Mesothelial cell of epicardium (in vitro differentiated cells): ENCODE data around the gene DZANK1. TPM values are rescaled to one million over a fixed set of nuclear protein-coding genes. Genes with fewer than 3 reads are reported as not detected.
A peak's percentile ranks its signal among the peaks of the same experiment; 100 is the strongest.
"Not testable (repeated sequence)": the region's sequence is repeated elsewhere in the genome, so short reads cannot be mapped to it uniquely, and the experiment has no call there.

Experiments
- DNase-seq, 2 experiments: peaks; one replicate each; pipeline ENCODE4 v3.0.0; 2021; ENCODE audit warnings: low spot score in 2 of 2; ENCODE audit not compliant: unreplicated experiment in 2 of 2
- H3K27ac Mint-ChIP-seq: 2 replicates; pipeline ENCODE4 v1.8.0; 2021; ENCODE audit warnings: mixed read lengths
- H3K27me3 Mint-ChIP-seq: 2 replicates; pipeline ENCODE4 v1.8.0; 2021; ENCODE audit warnings: low read depth, mixed read lengths
- H3K36me3 Mint-ChIP-seq: 2 replicates; pipeline ENCODE4 v1.8.0; 2021; ENCODE audit warnings: mixed read lengths
- H3K4me1 Mint-ChIP-seq: 2 replicates; pipeline ENCODE4 v1.8.0; 2021; ENCODE audit warnings: mixed read lengths
- H3K4me3 Mint-ChIP-seq: 2 replicates; pipeline ENCODE4 v1.8.0; 2021; ENCODE audit warnings: mild to moderate bottlenecking, moderate library complexity, mixed read lengths
- H3K9me3 Mint-ChIP-seq: 2 replicates; pipeline ENCODE4 v1.8.0; 2021; ENCODE audit warnings: mixed read lengths
- total RNA-seq: library from RNA; stranded (reverse); gene quantifications from 3 replicates; pipeline ENCODE4 v1.2.1, GENCODE V29; 2021
- TF ChIP-seq, protein P1 (sequence below): fragments of 200-600 bp; sonication (generic); IDR thresholded peaks from one replicate; pipeline ENCODE4 v1.5.0; 2021; ENCODE audit warnings: antibody characterized with exemption; ENCODE audit not compliant: unreplicated experiment

The DZANK1 gene
- total RNA-seq, 1 donor from 2014 or later: 7.2 TPM

DNA sequence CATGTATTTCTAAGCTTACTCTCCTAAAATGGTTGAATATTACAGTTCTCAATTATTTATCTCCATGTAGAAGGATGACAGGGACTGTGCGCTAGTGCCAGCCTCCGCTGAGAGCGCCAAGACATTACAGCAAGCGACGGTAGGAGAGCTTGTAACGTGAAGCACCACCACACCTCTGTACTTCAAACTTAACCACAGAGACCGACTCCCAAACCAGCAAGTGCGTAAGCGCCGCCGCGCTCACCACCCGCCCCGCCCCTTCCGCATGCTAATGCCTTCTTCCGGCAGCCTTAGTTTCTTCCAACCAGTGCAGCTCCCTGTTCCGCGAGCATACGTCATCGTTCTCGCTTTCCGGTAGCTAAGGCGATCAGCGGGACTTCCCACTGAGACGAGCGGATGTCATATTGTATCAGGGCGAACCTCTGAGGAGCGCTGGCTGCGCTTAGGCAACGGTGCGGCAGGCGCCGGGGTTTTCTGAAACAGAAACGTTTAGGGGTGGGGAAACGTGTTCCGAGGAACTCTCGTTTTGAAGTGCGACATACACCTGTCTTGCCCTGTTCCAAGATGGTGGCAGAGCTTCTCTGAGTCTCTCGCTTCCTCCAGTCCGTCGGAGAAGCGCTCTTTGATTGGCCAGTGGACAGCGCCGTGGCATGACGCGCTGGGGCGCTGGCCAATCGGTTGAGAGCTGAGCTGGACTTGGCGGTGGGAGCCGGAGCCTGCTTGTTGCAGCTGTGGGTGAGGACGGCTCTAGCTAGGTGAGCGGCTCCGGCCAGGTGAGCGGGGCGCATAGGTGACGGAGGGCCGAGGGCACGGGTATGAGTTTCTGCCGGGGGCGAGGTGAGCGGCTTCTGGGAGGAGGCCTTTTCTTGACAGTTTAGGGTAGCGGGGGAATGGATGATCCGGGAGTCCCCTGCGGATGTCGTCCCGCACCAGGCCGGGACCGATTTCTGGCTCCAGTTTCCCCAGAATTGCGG lies 40.7 kb upstream of the DZANK1 start, which contains the start of gene SEC23B:
SEC23B (plus strand) TSS at position 723 of the 974 bp plus-strand sequence. CDS start 2,896 bp downstream, outside the sequence.
- Mint-ChIP-seq H3K36me3 (peaks cover 6% of the 10 kb centered on the region), H3K9me3 (no peaks in the 10 kb centered on the region), H3K27ac (peak within 1 kb of the TSS; percentile 100), H3K4me1 (peaks cover 20% of the 10 kb centered on the region), H3K27me3 (peaks cover 8% of the 10 kb centered on the region), H3K4me3 (peak within 1 kb of the TSS; percentile 100)
- TF ChIP-seq, protein P1, sequence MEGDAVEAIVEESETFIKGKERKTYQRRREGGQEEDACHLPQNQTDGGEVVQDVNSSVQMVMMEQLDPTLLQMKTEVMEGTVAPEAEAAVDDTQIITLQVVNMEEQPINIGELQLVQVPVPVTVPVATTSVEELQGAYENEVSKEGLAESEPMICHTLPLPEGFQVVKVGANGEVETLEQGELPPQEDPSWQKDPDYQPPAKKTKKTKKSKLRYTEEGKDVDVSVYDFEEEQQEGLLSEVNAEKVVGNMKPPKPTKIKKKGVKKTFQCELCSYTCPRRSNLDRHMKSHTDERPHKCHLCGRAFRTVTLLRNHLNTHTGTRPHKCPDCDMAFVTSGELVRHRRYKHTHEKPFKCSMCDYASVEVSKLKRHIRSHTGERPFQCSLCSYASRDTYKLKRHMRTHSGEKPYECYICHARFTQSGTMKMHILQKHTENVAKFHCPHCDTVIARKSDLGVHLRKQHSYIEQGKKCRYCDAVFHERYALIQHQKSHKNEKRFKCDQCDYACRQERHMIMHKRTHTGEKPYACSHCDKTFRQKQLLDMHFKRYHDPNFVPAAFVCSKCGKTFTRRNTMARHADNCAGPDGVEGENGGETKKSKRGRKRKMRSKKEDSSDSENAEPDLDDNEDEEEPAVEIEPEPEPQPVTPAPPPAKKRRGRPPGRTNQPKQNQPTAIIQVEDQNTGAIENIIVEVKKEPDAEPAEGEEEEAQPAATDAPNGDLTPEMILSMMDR: no peak
- peak; percentile 87 to 95 for DNase-seq

DNA sequence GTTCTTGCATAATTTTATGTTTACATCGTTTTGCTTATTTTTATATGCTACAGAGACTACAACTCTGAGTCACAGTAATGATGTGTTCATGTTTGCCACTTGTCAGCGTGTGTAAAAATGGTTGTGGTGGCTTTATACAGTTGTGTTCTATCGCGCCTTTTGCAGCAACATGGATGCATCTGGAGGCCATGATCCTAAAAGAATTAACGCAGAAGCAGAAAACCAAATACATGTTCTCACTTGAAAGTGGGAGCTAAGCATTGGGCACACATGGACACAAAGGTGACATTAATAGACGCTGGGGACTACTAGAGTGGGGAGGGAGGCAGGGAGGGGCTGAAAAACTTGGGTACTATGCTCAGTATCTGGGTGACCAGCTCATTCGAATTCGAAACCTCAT lies 39.9 kb upstream of the DZANK1 start:
- no peak for DNase-seq
- Mint-ChIP-seq H3K4me1 (peaks cover 20% of the 10 kb centered on the region), H3K9me3 (no peaks in the 10 kb centered on the region), H3K4me3 (peak overlapping the region; percentile 100), H3K27me3 (peaks cover 12% of the 10 kb centered on the region), H3K36me3 (peaks cover 6% of the 10 kb centered on the region), H3K27ac (peak overlapping the region; percentile 100)
- TF ChIP-seq, protein P1: no peak

DNA sequence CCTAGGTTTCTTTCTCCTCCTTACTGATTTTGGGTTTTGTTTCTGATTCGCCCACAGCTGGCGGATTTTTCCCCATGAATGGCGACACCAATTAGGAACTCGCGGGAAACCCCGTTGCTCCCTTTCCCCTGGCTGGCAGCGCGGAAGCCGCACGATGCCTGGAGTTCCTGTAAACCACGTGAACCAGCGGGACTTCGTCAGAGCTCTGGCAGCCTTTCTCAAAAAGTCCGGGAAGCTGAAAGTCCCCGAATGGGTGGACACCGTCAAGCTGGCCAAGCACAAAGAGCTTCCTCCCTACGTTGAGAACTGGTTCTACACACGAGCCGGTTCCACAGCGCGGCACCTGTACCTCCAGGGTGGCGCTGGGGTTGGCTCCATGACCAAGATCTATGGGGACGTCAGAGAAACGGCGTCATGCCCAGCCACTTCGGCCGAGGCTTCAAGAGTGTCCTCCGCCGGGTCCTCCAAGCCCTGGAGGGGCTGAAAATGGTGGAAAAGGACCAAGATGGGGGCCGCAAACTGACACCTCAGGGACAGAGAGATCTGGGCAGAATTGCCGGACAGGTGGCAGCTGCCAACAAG lies 37.7 kb upstream of the DZANK1 start:
- Mint-ChIP-seq H3K4me3 (no peak overlapping the region), H3K9me3 (no peaks in the 10 kb centered on the region), H3K27me3 (peaks cover 12% of the 10 kb centered on the region), H3K36me3 (no peaks in the 10 kb centered on the region), H3K27ac (no peak overlapping the region), H3K4me1 (peaks cover 20% of the 10 kb centered on the region)
- TF ChIP-seq, protein P1: no peak
- DNase-seq: no peak

DNA sequence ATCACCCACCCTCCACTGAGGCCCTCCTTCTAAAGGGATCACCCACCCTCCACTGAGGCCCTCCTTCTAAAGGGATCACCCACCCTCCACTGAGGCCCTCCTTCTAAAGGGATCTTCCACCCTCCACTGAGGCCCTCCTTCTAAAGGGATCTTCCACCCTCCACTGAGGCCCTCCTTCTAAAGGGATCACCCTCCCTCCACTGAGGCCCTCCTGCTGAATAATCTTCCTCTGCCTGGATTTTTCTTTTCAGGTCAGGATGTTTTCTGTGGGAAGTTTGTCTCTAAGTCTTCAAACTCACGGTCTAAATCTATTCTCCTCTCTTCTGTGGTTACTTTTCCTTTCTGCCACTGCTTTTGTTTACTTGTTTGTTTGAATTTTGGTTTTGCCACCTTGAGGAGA lies 34.8 kb upstream of the DZANK1 start:
- H3K27me3 Mint-ChIP-seq: peaks cover 12% of the 10 kb centered on the region
- H3K4me1 Mint-ChIP-seq, H3K36me3 Mint-ChIP-seq, H3K9me3 Mint-ChIP-seq, H3K27ac Mint-ChIP-seq, H3K4me3 Mint-ChIP-seq, DNase-seq: not testable (repeated sequence)

DNA sequence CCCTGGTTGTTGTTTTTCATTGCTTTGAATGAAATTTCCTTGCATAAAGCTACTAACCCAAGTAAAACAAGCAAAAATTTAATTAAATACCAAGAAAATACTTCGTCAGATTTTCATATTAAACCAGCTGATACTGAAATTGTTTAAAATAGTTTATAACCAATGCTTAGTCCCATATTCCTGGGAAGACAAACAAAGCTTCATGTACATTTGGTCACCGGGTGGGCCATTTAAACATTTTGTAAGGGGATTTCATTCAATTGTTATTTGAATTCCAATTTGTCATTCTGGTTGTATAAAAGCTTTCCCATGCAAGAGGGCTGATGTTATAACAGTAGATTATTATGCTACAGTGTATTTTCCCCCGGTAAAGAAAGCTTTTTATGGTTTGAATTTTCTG lies 30.8 kb upstream of the DZANK1 start:
- Mint-ChIP-seq H3K9me3 (no peaks in the 10 kb centered on the region), H3K36me3 (peaks cover 6% of the 10 kb centered on the region), H3K27ac (peak overlapping the region; percentile 96), H3K4me3 (peak overlapping the region; percentile 99), H3K4me1 (peaks cover 14% of the 10 kb centered on the region), H3K27me3 (peaks cover 3% of the 10 kb centered on the region)
- TF ChIP-seq, protein P1: no peak
- DNase-seq: no peak
